Panc1 (cell line): Measurements from ENCODE around the gene STAT5A. TPM values are rescaled to one million over a fixed set of nuclear protein-coding genes. Genes with fewer than 3 reads are reported as not detected.
A peak's percentile ranks its signal among the peaks of the same experiment; 100 is the strongest.

Experiments
- ATAC-seq: fragments of 200-7000 bp; cut with Tn5 transposase; 2 replicates; pipeline ENCODE4 v1.9.1; 2020; ENCODE audit warnings: mild to moderate bottlenecking, moderate library complexity
- BruUV-seq: library from RNA; stranded (reverse); fragments of 400-500 nt; replicated peaks from 2 replicates; lab custom pipeline; 2021; lab: Mats Ljungman, UMichigan
- CTCF ChIA-PET: fragments of 300-600 bp; sonication (Branson Sonifier 250); formaldehyde crosslinking; loops from one replicate; lab custom pipeline; 2022; ENCODE audit warnings: antibody characterized with exemption; lab: Charles Lee
- POLR2A ChIA-PET: fragments of 300-600 bp; sonication (Branson Sonifier 250); formaldehyde crosslinking; loops from one replicate; lab custom pipeline; 2022; ENCODE audit warnings: antibody characterized with exemption; lab: Charles Lee
- DNase-seq: peaks from one replicate; pipeline ENCODE4 v3.0.0-alpha.2; 2010; ENCODE audit warnings: low read depth, low spot score
- H3K27ac ChIP-seq: 2 replicates; pipeline ENCODE4 v1.5.1; 2011; ENCODE audit warnings: mild to moderate bottlenecking, low read length, inconsistent platforms
- H3K27me3 ChIP-seq: fragments of 200-500 bp; sonication (Bioruptor generic); 2 replicates; pipeline ENCODE4 v1.6.0; 2014; ENCODE audit warnings: low read length, inconsistent platforms; ENCODE audit not compliant: control insufficient read depth, insufficient read depth
- H3K36me3 ChIP-seq: fragments of 200-500 bp; sonication (Bioruptor generic); 2 replicates; pipeline ENCODE4 v1.5.1; 2014; ENCODE audit warnings: inconsistent platforms, mild to moderate bottlenecking, low read length, moderate library complexity; ENCODE audit not compliant: control insufficient read depth, insufficient read depth
- H3K4me1 ChIP-seq: 2 replicates; pipeline ENCODE4 v1.5.1; 2011; ENCODE audit warnings: inconsistent platforms, mild to moderate bottlenecking, low read length, moderate library complexity; ENCODE audit not compliant: control insufficient read depth, insufficient read depth
- H3K4me3 ChIP-seq, 2 experiments: 2 replicates each; pipeline ENCODE4 v1.5.1; 2011 to 2012; ENCODE audit warnings: low read depth in 2 of 2, low read length in 2 of 2, mild to moderate bottlenecking in 2 of 2, inconsistent platforms in 1 of 2, moderate library complexity in 1 of 2
- H3K9me3 ChIP-seq: fragments of 200-500 bp; sonication (Bioruptor generic); 2 replicates; pipeline ENCODE4 v1.5.1; 2014; ENCODE audit warnings: low read depth, mild to moderate bottlenecking, inconsistent platforms, low read length, moderate library complexity; ENCODE audit not compliant: control insufficient read depth, insufficient read depth
- CTCF ChIP-seq: fragments of 450-650 bp; IDR thresholded peaks from 2 replicates; pipeline ENCODE4 v1.5.1; 2017; ENCODE audit warnings: mild to moderate bottlenecking
- POLR2AphosphoS5 ChIP-seq: IDR thresholded peaks from 2 replicates; pipeline ENCODE4 v1.6.1; 2012; ENCODE audit warnings: mild to moderate bottlenecking, low read depth, low read length, moderate library complexity
- REST ChIP-seq, 2 experiments: IDR thresholded peaks; 2 replicates each; pipeline ENCODE4 v1.6.1; 2011 to 2012; ENCODE audit warnings: low read depth in 2 of 2, control low read depth in 1 of 2, low read length in 1 of 2, mild to moderate bottlenecking in 1 of 2, moderate library complexity in 1 of 2; ENCODE audit not compliant: insufficient read depth in 1 of 2
- SIN3A ChIP-seq: IDR thresholded peaks from 2 replicates; pipeline ENCODE4 v1.6.1; 2012; ENCODE audit warnings: low read depth, mild to moderate bottlenecking, low read length, moderate library complexity, borderline replicate concordance; ENCODE audit not compliant: insufficient read depth
- TCF7L2 ChIP-seq: IDR thresholded peaks from 2 replicates; pipeline ENCODE4 v1.6.1; 2011; ENCODE audit warnings: mild to moderate bottlenecking, low read depth, low read length, inconsistent platforms
- in situ Hi-C: cut with HindIII; loops from 2 replicates; pipeline ENCODE4 v1.10.0; 2016; ENCODE audit warnings: low sequenced_read_pairs, low pct_unique_long_range_greater_than_20kb
- intact Hi-C: fragments of 100-400 bp; cut with micrococcal nuclease; formaldehyde crosslinking; loops from one replicate; pipeline ENCODE4 v1.10.0; 2022; ENCODE audit not compliant: unreplicated experiment
- total RNA-seq: library from RNA; stranded (reverse); gene quantifications from one replicate; pipeline ENCODE4 v1.2.1, GENCODE V29; 2021; ENCODE audit not compliant: unreplicated experiment

STAT5A gene
- total RNA-seq, 1 experiment from 2014 or later = 26.7 TPM

- POLR2A ChIA-PET = no interaction called here
These were observed 22.5 kb downstream of the STAT5A start for GRCh38 chr17:42310787-42311215.

More at GRCh38 chr17:42310787-42311215, 22.5 kb downstream of the STAT5A start:
- BruUV-seq = no TSS peak
- Histone ChIP-seq H3K27ac (peak overlapping the region; percentile 84), H3K4me3 (no peak overlapping the region), H3K36me3 (no peaks in the 10 kb centered on the region), H3K27me3 (no peaks in the 10 kb centered on the region), H3K9me3 (no peaks in the 10 kb centered on the region), H3K4me1 (peaks cover 43% of the 10 kb centered on the region)
- DNase-seq = no peak
- TF ChIP-seq POLR2AphosphoS5 (peak; percentile 39; the same call in 1 of the 2 replicates), CTCF (no peak), SIN3A (no peak), TCF7L2 (no peak), REST (IDR thresholded peaks at IDR 0.05; ENCODE audit: insufficient read depth in 1 of 2, low read depth in 2 of 2, low read length in 1 of 2) (no peak)
- ATAC-seq = no peak
- CTCF ChIA-PET = interaction anchor here (0.7 kb wide), 1 partner anchor 58 kb away, joined by 3 read pairs; no protein-coding TSS in a partner anchor
- intact Hi-C loops (loop anchor here (10.0 kb wide), 1 partner anchor 214 kb away; no protein-coding TSS in a partner anchor), in situ Hi-C loops (no loop called here)
